WTC11 (cell line): ENCODE measurements around the gene ACYP2.

Experiments
- ATF1 ChIP-seq: sonication (generic); formaldehyde crosslinking; IDR thresholded peaks from 2 replicates; pipeline ENCODE4 v1.8.1; 2023; ENCODE audit warnings: mild to moderate bottlenecking, moderate library complexity, missing genetic modification reagents
- NR2C2 ChIP-seq: sonication (generic); formaldehyde crosslinking; IDR thresholded peaks from 2 replicates; pipeline ENCODE4 v1.8.0; 2022; ENCODE audit warnings: mild to moderate bottlenecking, missing genetic modification reagents
- TCF7 ChIP-seq: sonication (generic); formaldehyde crosslinking; IDR thresholded peaks from 2 replicates; pipeline ENCODE4 v1.8.0; 2022; ENCODE audit warnings: mild to moderate bottlenecking, low read depth, missing genetic modification reagents, moderate library complexity
- TF ChIP-seq, protein P1 (sequence below): fragments of 200-600 bp; IDR thresholded peaks from 2 replicates; pipeline ENCODE4 v1.8.0; 2022; ENCODE audit warnings: antibody characterized with exemption
- TF ChIP-seq, protein P2 (sequence below): sonication (generic); formaldehyde crosslinking; IDR thresholded peaks from 2 replicates; pipeline ENCODE4 v1.8.1; 2022; ENCODE audit warnings: mild to moderate bottlenecking, missing genetic modification reagents, moderate library complexity, borderline replicate concordance
- TF ChIP-seq, protein P3 (sequence below): sonication (generic); formaldehyde crosslinking; IDR thresholded peaks from 2 replicates; pipeline ENCODE4 v1.8.1; 2023; ENCODE audit warnings: mild to moderate bottlenecking, missing genetic modification reagents, borderline replicate concordance
- TF ChIP-seq, protein P4 (sequence below): sonication (generic); formaldehyde crosslinking; IDR thresholded peaks from 2 replicates; pipeline ENCODE4 v1.8.0; 2022; ENCODE audit warnings: missing genetic modification reagents

DNA sequence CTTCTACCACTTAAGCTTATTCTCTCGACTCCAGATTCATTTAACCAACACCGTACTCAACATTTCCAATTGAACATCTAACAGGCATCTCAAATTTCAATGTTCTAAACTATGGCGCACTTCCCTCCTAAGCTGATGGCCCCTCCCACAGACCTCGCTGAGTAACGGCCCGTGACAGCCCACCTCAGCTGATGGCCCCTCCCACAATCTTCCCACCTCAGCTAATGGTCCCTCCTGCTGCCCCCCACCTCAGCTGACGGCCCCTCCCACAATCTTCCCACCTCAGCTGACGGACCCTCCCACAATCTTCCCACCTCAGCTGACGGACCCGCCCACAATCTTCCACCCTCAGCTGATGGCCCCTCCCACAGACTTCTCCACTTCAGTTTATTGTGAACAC, 197.7 kb downstream of the ACYP2 start:
- TF ChIP-seq ATF1 (CRISPR knock-in tag), result no peak
- TF ChIP-seq, protein P1, sequence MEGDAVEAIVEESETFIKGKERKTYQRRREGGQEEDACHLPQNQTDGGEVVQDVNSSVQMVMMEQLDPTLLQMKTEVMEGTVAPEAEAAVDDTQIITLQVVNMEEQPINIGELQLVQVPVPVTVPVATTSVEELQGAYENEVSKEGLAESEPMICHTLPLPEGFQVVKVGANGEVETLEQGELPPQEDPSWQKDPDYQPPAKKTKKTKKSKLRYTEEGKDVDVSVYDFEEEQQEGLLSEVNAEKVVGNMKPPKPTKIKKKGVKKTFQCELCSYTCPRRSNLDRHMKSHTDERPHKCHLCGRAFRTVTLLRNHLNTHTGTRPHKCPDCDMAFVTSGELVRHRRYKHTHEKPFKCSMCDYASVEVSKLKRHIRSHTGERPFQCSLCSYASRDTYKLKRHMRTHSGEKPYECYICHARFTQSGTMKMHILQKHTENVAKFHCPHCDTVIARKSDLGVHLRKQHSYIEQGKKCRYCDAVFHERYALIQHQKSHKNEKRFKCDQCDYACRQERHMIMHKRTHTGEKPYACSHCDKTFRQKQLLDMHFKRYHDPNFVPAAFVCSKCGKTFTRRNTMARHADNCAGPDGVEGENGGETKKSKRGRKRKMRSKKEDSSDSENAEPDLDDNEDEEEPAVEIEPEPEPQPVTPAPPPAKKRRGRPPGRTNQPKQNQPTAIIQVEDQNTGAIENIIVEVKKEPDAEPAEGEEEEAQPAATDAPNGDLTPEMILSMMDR, result no peak
- TF ChIP-seq NR2C2 (CRISPR knock-in tag), result no peak
- no peak for TF ChIP-seq TCF7 (CRISPR knock-in tag)
- TF ChIP-seq, protein P2, sequence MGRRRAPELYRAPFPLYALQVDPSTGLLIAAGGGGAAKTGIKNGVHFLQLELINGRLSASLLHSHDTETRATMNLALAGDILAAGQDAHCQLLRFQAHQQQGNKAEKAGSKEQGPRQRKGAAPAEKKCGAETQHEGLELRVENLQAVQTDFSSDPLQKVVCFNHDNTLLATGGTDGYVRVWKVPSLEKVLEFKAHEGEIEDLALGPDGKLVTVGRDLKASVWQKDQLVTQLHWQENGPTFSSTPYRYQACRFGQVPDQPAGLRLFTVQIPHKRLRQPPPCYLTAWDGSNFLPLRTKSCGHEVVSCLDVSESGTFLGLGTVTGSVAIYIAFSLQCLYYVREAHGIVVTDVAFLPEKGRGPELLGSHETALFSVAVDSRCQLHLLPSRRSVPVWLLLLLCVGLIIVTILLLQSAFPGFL (CRISPR knock-in tag), result no peak
- TF ChIP-seq, protein P3, sequence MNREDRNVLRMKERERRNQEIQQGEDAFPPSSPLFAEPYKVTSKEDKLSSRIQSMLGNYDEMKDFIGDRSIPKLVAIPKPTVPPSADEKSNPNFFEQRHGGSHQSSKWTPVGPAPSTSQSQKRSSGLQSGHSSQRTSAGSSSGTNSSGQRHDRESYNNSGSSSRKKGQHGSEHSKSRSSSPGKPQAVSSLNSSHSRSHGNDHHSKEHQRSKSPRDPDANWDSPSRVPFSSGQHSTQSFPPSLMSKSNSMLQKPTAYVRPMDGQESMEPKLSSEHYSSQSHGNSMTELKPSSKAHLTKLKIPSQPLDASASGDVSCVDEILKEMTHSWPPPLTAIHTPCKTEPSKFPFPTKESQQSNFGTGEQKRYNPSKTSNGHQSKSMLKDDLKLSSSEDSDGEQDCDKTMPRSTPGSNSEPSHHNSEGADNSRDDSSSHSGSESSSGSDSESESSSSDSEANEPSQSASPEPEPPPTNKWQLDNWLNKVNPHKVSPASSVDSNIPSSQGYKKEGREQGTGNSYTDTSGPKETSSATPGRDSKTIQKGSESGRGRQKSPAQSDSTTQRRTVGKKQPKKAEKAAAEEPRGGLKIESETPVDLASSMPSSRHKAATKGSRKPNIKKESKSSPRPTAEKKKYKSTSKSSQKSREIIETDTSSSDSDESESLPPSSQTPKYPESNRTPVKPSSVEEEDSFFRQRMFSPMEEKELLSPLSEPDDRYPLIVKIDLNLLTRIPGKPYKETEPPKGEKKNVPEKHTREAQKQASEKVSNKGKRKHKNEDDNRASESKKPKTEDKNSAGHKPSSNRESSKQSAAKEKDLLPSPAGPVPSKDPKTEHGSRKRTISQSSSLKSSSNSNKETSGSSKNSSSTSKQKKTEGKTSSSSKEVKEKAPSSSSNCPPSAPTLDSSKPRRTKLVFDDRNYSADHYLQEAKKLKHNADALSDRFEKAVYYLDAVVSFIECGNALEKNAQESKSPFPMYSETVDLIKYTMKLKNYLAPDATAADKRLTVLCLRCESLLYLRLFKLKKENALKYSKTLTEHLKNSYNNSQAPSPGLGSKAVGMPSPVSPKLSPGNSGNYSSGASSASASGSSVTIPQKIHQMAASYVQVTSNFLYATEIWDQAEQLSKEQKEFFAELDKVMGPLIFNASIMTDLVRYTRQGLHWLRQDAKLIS (CRISPR knock-in tag), result no peak
- TF ChIP-seq, protein P4, sequence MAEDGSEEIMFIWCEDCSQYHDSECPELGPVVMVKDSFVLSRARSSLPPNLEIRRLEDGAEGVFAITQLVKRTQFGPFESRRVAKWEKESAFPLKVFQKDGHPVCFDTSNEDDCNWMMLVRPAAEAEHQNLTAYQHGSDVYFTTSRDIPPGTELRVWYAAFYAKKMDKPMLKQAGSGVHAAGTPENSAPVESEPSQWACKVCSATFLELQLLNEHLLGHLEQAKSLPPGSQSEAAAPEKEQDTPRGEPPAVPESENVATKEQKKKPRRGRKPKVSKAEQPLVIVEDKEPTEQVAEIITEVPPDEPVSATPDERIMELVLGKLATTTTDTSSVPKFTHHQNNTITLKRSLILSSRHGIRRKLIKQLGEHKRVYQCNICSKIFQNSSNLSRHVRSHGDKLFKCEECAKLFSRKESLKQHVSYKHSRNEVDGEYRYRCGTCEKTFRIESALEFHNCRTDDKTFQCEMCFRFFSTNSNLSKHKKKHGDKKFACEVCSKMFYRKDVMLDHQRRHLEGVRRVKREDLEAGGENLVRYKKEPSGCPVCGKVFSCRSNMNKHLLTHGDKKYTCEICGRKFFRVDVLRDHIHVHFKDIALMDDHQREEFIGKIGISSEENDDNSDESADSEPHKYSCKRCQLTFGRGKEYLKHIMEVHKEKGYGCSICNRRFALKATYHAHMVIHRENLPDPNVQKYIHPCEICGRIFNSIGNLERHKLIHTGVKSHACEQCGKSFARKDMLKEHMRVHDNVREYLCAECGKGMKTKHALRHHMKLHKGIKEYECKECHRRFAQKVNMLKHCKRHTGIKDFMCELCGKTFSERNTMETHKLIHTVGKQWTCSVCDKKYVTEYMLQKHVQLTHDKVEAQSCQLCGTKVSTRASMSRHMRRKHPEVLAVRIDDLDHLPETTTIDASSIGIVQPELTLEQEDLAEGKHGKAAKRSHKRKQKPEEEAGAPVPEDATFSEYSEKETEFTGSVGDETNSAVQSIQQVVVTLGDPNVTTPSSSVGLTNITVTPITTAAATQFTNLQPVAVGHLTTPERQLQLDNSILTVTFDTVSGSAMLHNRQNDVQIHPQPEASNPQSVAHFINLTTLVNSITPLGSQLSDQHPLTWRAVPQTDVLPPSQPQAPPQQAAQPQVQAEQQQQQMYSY (CRISPR knock-in tag), result no peak
